Mesodermal cell (in vitro differentiated cells): Measurements from ENCODE around the gene KRTAP12-4.
"Not testable (repeated sequence)": the region's sequence is repeated elsewhere in the genome, so short reads cannot be mapped to it uniquely, and the experiment has no call there.

Experiments used
- H3K27ac ChIP-seq: 2 replicates; pipeline ENCODE4 v1.7.0; 2013; ENCODE audit warnings: mild to moderate bottlenecking, low read depth, low read length, moderate library complexity; ENCODE audit not compliant: severe bottlenecking
- H3K36me3 ChIP-seq: 2 replicates; pipeline ENCODE4 v1.7.1; 2013; ENCODE audit warnings: mild to moderate bottlenecking, low read length, moderate library complexity; ENCODE audit not compliant: control insufficient read depth, insufficient read depth
- H3K4me1 ChIP-seq: one replicate; pipeline ENCODE4 v1.7.1; 2013; ENCODE audit warnings: mild to moderate bottlenecking, low read length; ENCODE audit not compliant: insufficient read depth, control insufficient read depth, poor library complexity, severe bottlenecking
- H3K4me3 ChIP-seq: 2 replicates; pipeline ENCODE4 v1.7.0; 2013; ENCODE audit warnings: low read length, control low read depth, mild to moderate bottlenecking; ENCODE audit not compliant: insufficient read depth, poor library complexity, severe bottlenecking; ENCODE audit errors: extremely low read depth
- H3K9me3 ChIP-seq: 2 replicates; pipeline ENCODE4 v1.7.1; 2013; ENCODE audit warnings: mild to moderate bottlenecking, low read length, moderate library complexity; ENCODE audit not compliant: control insufficient read depth
- WGBS, 2 experiments: methylation state at CpG; one replicate each; pipeline ENCODE4 v1.1.5; 2013; ENCODE audit warnings: missing lambda C conversion rate in 2 of 2; ENCODE audit not compliant: insufficient coverage in 2 of 2; 5-methylcytosine and 5-hydroxymethylcytosine counted together

KRTAP12-4 gene

DNA sequence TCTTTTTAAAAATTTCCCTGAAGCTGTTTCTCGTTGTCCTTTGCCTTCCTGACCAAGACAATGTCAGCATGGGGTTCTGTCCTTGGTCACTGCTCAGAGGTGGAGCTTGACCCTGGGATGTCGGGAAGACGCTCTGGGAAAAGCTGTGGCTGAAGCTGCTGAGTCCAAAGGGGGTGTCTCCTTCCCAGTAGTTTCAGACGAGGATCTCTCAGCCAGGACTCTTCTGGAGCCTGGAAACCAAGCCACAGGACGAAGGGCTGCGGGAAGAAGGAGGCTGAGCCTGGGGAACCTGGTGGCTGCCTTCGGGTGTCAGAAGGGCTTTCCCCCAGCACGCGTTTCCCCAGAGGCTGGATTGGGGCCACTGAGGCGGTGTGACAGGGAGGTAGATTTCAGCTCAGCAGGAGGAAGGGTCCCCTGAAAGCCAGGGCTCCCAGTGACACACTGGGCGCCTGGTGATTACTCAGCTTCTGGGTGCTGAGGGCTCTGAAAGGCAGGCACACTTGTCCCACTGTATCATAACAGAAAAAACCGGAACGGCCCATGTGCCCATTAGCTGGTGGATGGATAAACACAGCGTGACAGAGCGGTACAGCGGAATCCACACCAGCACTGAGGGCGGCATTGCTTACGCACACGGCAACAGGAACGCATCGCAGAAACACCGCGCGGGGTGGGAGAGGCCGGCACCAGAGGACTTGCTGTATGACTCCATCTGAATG, 32.5 kb upstream of the KRTAP12-4 start:
- H3K27ac ChIP-seq = no peak overlapping the region
- H3K4me3 ChIP-seq = no peak overlapping the region
- WGBS, 2 experiments = 81 to 83% methylated on average over 18 to 25 of the region's 25 CpGs
- H3K36me3 ChIP-seq = no peaks in the 10 kb centered on the region
- H3K9me3 ChIP-seq = no peaks in the 10 kb centered on the region
- no peaks in the 10 kb centered on the region for H3K4me1 ChIP-seq

DNA sequence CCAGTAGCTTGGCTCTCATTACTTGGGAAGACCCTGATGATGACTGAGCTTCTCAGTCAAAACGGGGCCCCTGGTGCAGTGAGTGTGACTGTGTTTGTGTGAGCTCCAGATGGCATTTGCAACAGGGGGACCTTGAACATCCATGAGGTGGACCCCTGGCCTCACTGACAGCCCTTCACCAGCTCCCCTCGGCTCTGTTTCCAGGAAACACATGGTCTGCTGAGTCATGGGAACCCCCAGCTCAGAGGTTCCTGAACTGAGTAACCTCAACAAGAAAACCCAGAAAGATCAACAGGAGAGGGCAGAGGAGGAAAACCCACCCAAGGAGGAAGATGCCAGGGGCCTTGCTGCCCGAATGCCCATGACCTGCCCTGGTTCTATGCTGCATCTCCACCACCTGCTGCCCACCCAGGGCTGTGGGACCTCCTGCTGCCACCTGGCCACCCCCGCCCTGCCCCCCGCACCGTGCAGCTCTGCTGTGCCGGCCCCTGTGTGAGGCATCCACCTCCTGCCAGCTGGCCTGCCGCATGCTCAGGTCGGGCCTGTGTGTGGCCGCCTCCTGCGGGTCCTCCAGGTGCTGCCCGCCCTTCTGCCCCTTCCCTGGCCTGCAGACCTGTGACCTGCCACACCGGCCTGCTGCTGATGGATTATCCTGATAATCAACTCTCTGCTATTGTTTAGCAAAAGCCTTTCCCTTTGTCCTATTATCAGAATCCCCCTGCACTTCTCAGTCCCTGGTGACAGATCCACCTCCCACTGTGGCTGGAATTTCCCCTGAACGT, 31.7 kb upstream of the KRTAP12-4 start:
- Histone ChIP-seq H3K4me1 (no peaks in the 10 kb centered on the region), H3K36me3 (no peaks in the 10 kb centered on the region), H3K9me3 (no peaks in the 10 kb centered on the region), H3K4me3 (no peak overlapping the region), H3K27ac (no peak overlapping the region)
- 47 to 54% methylated on average over 11 to 14 of the region's 14 CpGs for WGBS, 2 experiments

DNA sequence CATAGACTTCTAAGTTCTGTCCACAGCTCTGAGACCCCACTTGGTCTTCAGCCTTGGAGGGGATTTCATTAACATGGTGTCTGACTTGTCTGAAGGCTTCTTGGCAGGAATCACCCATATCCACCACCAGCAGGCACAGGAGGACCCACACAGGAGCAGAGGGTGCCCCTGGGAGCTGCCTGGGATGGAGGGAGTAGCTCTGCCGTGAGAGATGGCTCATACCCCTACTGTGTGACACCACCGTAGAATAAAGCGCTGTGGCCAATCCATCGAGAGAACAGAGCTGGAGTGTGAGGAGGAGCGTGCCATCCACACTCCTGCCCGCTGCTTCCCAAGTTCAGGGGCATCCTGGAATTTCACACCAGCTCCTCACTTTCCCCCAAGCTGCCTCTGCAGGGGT, 30.6 kb upstream of the KRTAP12-4 start:
- not testable (repeated sequence) for H3K36me3 ChIP-seq, H3K4me1 ChIP-seq, H3K9me3 ChIP-seq, H3K27ac ChIP-seq, H3K4me3 ChIP-seq
- WGBS, 2 experiments = 70 to 96% methylated on average over 2 to 4 of the region's 6 CpGs

DNA sequence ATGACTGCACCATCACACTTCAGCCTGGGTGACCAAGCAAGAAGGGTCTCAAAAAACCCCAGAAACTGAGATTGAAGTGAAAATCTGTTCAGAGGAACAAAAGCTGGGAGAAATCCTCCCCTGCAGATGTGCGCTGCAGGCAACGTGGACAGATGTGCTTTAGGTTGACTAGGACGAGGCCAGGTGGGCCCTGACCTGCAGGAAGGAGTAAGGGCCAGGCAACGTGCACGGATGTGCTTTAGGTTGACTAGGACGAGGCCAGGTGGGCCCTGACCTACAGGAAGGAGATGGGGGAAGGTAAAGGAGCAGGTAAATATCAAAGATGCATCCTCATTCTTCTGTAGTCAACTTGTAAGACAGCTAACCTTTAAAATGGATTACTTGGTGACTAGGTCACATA, 30.0 kb upstream of the KRTAP12-4 start:
- 71 to 86% methylated on average over 5 to 6 of the region's 6 CpGs for WGBS, 2 experiments

DNA sequence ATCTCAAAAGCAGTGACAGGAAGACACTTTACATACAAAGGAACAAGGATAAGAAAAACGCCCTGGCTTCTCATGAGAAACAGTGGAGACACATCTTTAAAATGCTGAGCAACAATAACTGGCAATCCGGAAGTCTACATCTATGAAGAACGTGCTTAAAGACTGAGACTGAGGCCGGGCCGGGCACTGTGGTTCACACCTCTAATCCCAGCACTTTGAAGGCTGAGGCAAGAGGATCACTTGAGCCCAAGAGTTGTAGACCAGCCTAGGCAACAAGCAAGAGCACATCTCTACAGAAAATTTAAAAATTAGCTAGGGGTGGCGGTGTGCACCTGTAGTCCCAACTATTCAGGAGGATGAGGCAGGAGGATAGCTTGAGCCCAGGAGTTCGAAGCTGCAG, 29.6 kb upstream of the KRTAP12-4 start:
- no peak overlapping the region for H3K27ac ChIP-seq
- 86% methylated on average over 6 to 7 of the region's 7 CpGs for WGBS, 2 experiments
- H3K4me1 ChIP-seq = no peaks in the 10 kb centered on the region
- no peaks in the 10 kb centered on the region for H3K9me3 ChIP-seq
- no peak overlapping the region for H3K4me3 ChIP-seq
- H3K36me3 ChIP-seq = no peaks in the 10 kb centered on the region

More for the DNA sequence above, 30.0 kb upstream of the KRTAP12-4 start:
- no peak overlapping the region for H3K27ac ChIP-seq
- no peak overlapping the region for H3K4me3 ChIP-seq
- no peaks in the 10 kb centered on the region for H3K4me1 ChIP-seq
- no peaks in the 10 kb centered on the region for H3K36me3 ChIP-seq
- H3K9me3 ChIP-seq = no peaks in the 10 kb centered on the region

DNA sequence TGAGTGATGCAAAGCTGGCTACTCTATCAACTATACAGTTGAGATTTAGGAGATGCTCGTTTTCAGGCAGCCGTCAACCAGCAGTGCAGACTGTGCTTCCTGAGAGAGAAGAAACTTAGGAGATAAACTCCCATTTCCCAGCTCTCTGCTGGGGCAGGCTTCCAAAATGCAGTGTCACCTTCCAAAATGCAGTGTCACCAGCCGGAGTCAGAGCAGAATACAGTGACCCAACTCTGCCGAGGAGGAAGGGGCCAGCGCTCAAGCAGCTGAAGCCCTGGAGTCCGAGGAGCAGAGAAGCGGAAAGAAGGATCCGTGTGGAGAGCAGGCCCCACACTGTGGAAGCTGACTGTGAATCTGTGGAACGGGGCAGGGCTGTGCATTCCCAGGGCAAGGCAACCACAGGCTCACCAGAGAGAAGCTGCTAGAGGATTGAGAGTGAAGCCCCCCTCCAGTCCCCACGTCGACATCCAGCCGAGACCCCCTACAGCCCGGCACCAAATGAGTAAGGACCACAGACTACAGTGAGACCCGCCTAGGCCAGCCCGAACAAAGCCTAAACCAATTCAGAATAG, 28.2 kb upstream of the KRTAP12-4 start:
- Histone ChIP-seq H3K36me3 (no peaks in the 10 kb centered on the region), H3K4me1 (no peaks in the 10 kb centered on the region), H3K27ac (no peak overlapping the region), H3K9me3 (no peaks in the 10 kb centered on the region), H3K4me3 (no peak overlapping the region)
- WGBS, 2 experiments = 88 to 91% methylated on average over 14 to 15 of the region's 15 CpGs

DNA sequence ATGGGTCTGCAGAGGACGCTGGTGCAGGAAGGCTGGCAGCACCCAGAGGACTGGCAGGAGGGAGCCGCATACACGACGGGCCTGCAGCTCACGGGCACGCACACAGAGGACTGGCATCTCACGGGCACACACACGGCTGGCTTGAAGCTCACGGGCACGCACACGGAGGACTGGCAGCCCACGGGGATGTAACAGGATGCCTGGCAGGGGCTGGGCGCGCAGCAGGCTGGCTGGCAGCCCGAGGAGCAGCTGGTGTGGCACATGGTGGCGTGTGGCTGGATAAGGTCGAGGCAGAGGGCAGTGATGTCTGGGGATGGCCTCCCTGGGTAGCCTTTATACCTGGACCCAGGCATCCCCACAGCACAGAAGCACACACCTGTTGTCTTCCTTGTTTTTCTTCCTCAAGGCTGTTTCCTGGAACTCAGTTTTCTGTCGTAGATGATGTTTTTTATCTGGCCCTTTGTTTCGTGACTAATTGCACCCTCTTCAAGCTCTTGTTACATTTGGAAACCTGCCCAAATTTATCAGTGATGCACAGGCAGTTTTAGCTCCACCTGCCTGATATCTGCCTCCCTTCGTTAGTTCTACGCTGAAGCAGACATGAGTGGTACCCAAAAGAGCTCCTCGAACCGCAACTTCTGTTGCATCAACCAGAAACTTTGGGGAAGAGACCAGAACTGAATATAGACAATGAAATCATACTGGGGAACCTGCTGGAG, 27.6 kb upstream of the KRTAP12-4 start, which contains the start of gene KRTAP12-1:
Gene KRTAP12-1 (minus strand): TSS at position 303 of the 719 bp plus-strand sequence. CDS start 40 bp downstream, at position 263.
- H3K4me3 ChIP-seq = no peak within 1 kb of the TSS
- 88 to 90% methylated on average over 18 to 22 of the region's 23 CpGs for WGBS, 2 experiments
- H3K27ac ChIP-seq = no peak within 1 kb of the TSS
- no peaks in the 10 kb centered on the region for H3K9me3 ChIP-seq
- no peaks in the 10 kb centered on the region for H3K4me1 ChIP-seq
- no peaks in the 10 kb centered on the region for H3K36me3 ChIP-seq

DNA sequence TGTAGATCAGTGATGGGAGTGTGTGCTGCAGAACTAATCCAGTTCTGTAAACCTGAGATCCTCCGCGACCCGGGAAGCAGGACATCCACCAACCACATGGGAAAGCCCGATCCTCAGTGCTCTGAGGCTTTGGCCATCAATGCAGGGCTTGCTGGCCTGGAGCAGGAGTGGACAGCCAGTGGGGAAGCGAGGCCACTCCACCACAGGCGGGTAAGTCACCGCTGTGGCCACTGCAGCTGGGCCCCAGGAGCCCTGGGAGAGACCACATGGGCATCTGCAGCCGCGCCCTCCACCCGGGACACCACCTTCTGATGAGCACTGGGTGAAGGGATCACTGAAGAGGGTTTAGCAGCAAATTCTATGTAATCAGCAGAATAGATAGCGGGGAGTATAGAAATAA, 26.7 kb upstream of the KRTAP12-4 start:
- WGBS, 2 experiments = 86 to 98% methylated on average over 6 of the region's 11 CpGs

DNA sequence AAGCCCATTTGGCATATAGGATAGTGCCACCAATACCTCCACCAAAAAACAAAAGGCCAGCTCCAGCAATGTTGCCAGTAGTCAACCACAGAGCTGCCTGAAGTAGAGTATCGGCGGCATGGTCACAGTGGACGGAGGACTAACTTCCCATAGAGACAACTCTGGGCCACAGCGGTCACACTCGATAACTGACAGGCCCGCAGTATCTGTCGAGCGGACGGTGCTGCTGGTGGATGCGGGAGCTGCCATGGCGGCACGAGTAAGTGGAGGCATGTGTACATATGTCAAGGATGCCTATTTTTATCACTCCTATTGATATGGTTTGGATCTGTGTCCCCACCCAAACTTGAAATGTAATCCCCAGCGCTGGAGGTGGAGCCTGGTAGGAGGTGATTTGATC, 23.4 kb upstream of the KRTAP12-4 start:
- no peaks in the 10 kb centered on the region for H3K4me1 ChIP-seq
- H3K9me3 ChIP-seq = no peaks in the 10 kb centered on the region
- H3K27ac ChIP-seq = no peak overlapping the region
- no peak overlapping the region for H3K4me3 ChIP-seq
- H3K36me3 ChIP-seq = no peaks in the 10 kb centered on the region
- WGBS, 2 experiments = 98% methylated on average over 6 to 12 of the region's 13 CpGs

More for the DNA sequence above, 26.7 kb upstream of the KRTAP12-4 start:
- Histone ChIP-seq H3K4me3 (no peak overlapping the region), H3K36me3 (no peaks in the 10 kb centered on the region), H3K9me3 (no peaks in the 10 kb centered on the region), H3K4me1 (no peaks in the 10 kb centered on the region), H3K27ac (no peak overlapping the region)

DNA sequence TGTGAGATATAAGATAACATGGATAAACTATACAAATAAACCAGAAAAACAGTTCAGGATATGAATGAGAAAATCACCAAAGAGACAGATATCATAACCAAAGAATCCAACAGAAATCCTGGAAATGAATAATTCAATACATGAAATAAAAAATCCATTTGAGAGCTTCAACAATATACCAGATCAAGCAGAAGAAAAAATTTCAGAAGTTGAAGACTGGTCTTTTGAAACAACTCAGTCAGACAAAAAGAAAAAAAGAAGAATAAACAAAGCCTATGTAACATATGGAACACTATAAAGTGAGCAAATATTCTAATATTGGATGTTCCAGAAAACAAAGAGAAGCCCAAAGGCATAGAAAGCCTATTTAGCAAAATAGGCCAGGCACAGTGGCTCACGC, 17.5 kb upstream of the KRTAP12-4 start:
- peaks cover 28% of the 10 kb centered on the region for H3K9me3 ChIP-seq
- H3K27ac ChIP-seq = no peak overlapping the region
- H3K4me1 ChIP-seq = no peaks in the 10 kb centered on the region
- no CpG with 5 or more reads among the region's 1 CpG for WGBS, 2 experiments
- no peaks in the 10 kb centered on the region for H3K36me3 ChIP-seq
- H3K4me3 ChIP-seq = no peak overlapping the region
